Spleen (tissue), 11 donors: ENCODE measurements around the gene KIF26B. TPM values are rescaled to one million over a fixed set of nuclear protein-coding genes. Genes with fewer than 3 reads are reported as not detected.

ENCODE experiments used
- DNase-seq: peaks from one replicate; pipeline ENCODE4 v3.0.0-alpha.2; 2020
- H3K27ac ChIP-seq, 8 donors: fragments of 200-600 bp; sonication (generic) in 7 of 8; 1 replicate in 4 of 8; 2 replicates in 4 of 8; pipeline versions ENCODE4 v1.5.0 to v1.8.0; 2016 to 2021; ENCODE audit warnings: inconsistent platforms in 4 of 8, mild to moderate bottlenecking in 4 of 8, moderate library complexity in 1 of 8
- H3K27me3 ChIP-seq, 7 donors: fragments of 200-600 bp; sonication (generic) in 6 of 7; replicated peaks in 1 of 7; 1 replicate in 4 of 7; 2 replicates in 3 of 7; pipeline versions ENCODE4 v1.5.0 to v1.8.0; 2016 to 2021; ENCODE audit warnings: inconsistent platforms in 3 of 7, mild to moderate bottlenecking in 1 of 7
- H3K36me3 ChIP-seq, 6 donors: fragments of 200-600 bp; sonication (generic) in 5 of 6; 1 replicate in 4 of 6; 2 replicates in 2 of 6; pipeline versions ENCODE4 v1.5.0 to v1.8.0; 2016 to 2021; ENCODE audit warnings: inconsistent platforms in 2 of 6
- H3K4me1 ChIP-seq, 6 donors: fragments of 200-600 bp; sonication (generic) in 5 of 6; 1 replicate in 3 of 6; 2 replicates in 3 of 6; pipeline versions ENCODE4 v1.5.0 to v1.8.0; 2016 to 2021; ENCODE audit warnings: inconsistent platforms in 3 of 6
- H3K4me3 ChIP-seq, 8 donors: fragments of 200-600 bp; sonication (generic) in 7 of 8; 1 replicate in 4 of 8; 2 replicates in 4 of 8; pipeline versions ENCODE4 v1.5.0 to v1.8.0; 2016 to 2021; ENCODE audit warnings: inconsistent platforms in 4 of 8, mild to moderate bottlenecking in 4 of 8, moderate library complexity in 2 of 8
- H3K9me3 ChIP-seq, 8 donors: fragments of 200-600 bp; sonication (generic) in 7 of 8; 1 replicate in 4 of 8; 2 replicates in 4 of 8; pipeline versions ENCODE4 v1.5.0 to v1.8.0; 2016 to 2021; ENCODE audit warnings: inconsistent platforms in 4 of 8
- CTCF ChIP-seq, 11 experiments: fragments of 200-600 bp in 7 of 11; fragments of 450-650 bp in 4 of 11; sonication (generic) in 4 of 11; IDR thresholded peaks in 8 of 11; conservative IDR thresholded peaks in 3 of 11; 1 replicate in 7 of 11; 2 replicates in 4 of 11; pipeline versions ENCODE4 v1.4.0 to v1.8.0; 2016 to 2021; ENCODE audit warnings: antibody characterized with exemption in 11 of 11, inconsistent platforms in 4 of 11, mild to moderate bottlenecking in 1 of 11
- POLR2A ChIP-seq, 3 donors: fragments of 450-650 bp; IDR thresholded peaks; one replicate each; pipeline ENCODE4 v1.5.1; 2017; ENCODE audit warnings: antibody characterized with exemption in 3 of 3, mild to moderate bottlenecking in 1 of 3
- POLR2AphosphoS5 ChIP-seq, 3 donors: sonication (generic); formaldehyde crosslinking; IDR thresholded peaks; one replicate each; pipeline ENCODE4 v1.5.1; 2017; ENCODE audit warnings: antibody characterized with exemption in 3 of 3
- WGBS, 5 donors: extraction: QIAGEN DNeasy Blood & Tissue Kit in 3 of 5; methylation state at CpG; one replicate each; pipeline versions ENCODE4 v1.1.5 to v1.1.7; 2013 to 2018; 5-methylcytosine and 5-hydroxymethylcytosine counted together
- intact Hi-C: fragments of 100-400 bp; cut with DNase I; formaldehyde crosslinking; loops from one replicate; pipeline ENCODE4 v1.15.0; 2023; ENCODE audit warnings: low total_unique reads
- polyA plus RNA-seq, 3 donors: library from polyadenylated mRNA; stranded (reverse); fragments of 200-250 nt; gene quantifications; one replicate each; pipeline ENCODE4 v1.2.1, GENCODE V29; 2013
- total RNA-seq, 7 donors: library from RNA; depleted of rRNA in 3 of 7; stranded (reverse); fragments of >200 nt in 3 of 7; fragmentation: NEBNext Ultra II Directional in 4 of 7; extraction: Animal tissue kit (Norgen Biotek cat#: 25700) in 4 of 7; gene quantifications; one replicate each; pipeline versions ENCODE4 v1.1.0 to v1.2.1, GENCODE V29; 2016 to 2021
- donor health status: healthy with polysubstance abuse.
- donor health status: DM: no; HTN: no; CAD: no; lungs with moderate emphysema.
- donor health status: DM: no; HTN: no; CAD: no.
- donor health status: Bipolar disorder and iron deficiency.
- donor health status: healthy.
- donor health status: DM: no; HTN: no; CAD: no.
- donor health status: DM: yes; HTN: yes; CAD: no.

The KIF26B gene
- total and polyA plus RNA-seq, 10 donors = 0.07 to 4.5 (median 0.60) TPM; not detected in 1

DNA sequence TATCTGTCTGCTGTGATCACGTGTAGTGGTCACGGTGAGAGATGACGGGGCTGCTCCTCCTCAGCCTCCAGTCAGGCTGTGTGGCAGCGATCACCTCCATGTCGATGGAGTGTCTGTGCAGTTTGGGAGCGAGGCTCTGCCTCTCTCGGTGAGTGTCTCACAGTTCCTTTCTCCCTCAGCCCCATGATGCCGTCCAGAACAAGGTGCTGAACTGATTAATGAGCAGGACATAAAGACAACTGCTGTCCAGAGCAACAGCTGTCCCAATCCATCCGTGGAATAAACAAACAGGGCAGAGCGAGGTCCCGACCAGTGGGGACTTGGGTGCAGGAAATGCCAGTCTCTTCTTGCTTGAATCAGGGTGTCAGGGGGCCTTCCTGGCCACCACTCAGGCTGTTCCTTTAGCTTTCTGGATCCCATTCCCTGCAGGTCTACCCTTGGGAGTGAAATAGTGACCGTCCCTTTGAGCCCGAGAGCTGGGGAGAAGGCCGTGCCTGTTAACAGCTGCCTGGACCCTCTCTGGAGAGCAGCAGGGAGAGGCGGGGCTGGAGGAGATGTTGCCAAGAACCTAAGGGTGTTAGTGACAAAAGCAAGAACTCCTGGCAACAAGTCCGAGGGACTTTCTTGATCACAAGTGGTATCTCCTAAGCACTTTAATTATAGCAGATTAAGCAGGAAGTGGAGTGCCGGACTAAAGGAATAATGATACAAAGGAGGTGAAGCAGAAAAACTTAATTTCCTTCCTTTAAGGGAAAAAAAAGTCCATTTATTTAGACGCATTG, 443.9 kb downstream of the KIF26B start:
- no peaks in the 10 kb centered on the region for H3K36me3 ChIP-seq
- no peak overlapping the region for H3K4me3 ChIP-seq
- WGBS, 5 donors = 69 to 82% (median 77%) methylated on average over 17 to 18 of the region's 18 CpGs
- no peak for DNase-seq
- TF ChIP-seq POLR2AphosphoS5 (IDR thresholded peaks at IDR 0.05) = no peak
- no peak for TF ChIP-seq CTCF (IDR thresholded peaks at IDR 0.05 in 8 of 11, conservative IDR thresholded peaks at IDR 0.05 in 3 of 11)
- TF ChIP-seq POLR2A (IDR thresholded peaks at IDR 0.05) = no peak
- peaks cover 0 to 5% (median 0%) of the 10 kb centered on the region in 6 donors for H3K4me1 ChIP-seq
- peaks cover 0 to 4% (median 0%) of the 10 kb centered on the region in 7 donors for H3K27me3 ChIP-seq
- intact Hi-C loops = no loop called here
- peaks cover 0 to 8% (median 0%) of the 10 kb centered on the region in 8 donors for H3K9me3 ChIP-seq
- no peak overlapping the region for H3K27ac ChIP-seq

DNA sequence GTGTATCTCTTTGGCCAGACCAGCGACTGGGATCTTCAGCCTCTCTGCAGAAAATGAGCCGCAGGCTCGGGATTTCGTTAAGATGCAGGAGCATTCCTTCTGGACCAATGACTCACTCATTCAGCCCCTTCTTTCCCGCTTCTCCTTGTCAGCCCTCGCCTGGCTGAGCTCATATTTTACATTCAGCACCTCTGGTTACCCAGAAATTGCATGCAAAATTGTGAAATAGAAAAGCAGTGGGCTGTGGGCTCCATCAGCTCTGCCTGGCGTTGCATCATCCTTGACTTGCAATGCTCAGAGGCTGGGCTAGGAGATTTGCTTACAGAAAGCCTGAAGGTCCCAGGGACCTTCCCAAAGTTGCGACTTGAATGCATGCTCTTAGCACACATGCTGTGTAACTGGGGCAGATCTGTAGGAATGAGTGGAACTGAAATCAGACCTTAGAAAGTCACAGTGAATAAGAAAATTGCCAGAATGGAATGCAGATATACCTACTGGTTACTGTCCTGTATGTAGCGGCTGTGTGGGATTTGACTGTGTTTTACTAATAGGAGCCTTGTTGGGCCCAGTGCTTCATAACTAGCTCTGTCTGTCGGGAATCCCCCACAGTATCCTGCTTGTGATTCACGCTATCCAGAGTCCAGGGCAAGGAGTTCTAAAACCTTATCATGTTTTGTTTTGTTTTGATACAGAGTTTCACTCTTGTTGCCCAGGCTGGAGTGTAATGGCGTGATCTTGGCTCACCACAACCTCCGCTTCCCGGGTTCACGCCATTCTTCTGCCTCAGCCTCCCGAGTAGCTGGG, 444.8 kb downstream of the KIF26B start:
- H3K9me3 ChIP-seq = no peaks in the 10 kb centered on the region
- no peak overlapping the region for H3K27ac ChIP-seq
- TF ChIP-seq CTCF (IDR thresholded peaks at IDR 0.05 in 8 of 11, conservative IDR thresholded peaks at IDR 0.05 in 3 of 11) (no peak), POLR2A (IDR thresholded peaks at IDR 0.05) (no peak), POLR2AphosphoS5 (IDR thresholded peaks at IDR 0.05) (no peak)
- no peak for DNase-seq
- intact Hi-C loops = no loop called here
- 68 to 82% (median 77%) methylated on average over 16 of the region's 16 CpGs for WGBS, 5 donors
- H3K4me1 ChIP-seq = peaks cover 0 to 5% (median 0%) of the 10 kb centered on the region in 6 donors
- H3K36me3 ChIP-seq = no peaks in the 10 kb centered on the region
- no peak overlapping the region for H3K4me3 ChIP-seq
- H3K27me3 ChIP-seq = peaks cover 0 to 4% (median 0%) of the 10 kb centered on the region in 7 donors

DNA sequence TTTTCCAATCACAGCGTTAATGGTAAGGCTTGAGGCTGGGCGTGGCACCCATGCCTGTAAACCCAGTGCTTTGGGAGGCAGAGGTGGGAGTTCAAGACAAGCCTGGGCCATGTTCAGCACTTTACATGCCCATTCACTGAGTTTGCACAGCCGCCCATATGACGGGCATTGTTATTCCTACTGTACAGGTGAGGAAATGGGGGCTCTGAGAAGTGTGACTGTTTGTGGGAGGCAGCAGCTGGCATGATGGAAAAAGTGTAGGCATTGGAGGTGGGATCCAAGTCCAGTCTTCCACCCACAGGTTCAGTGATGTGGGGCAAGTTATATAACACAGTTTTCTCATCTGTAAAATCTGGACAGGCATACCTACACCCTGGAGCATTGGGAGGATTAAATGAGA, 445.9 kb downstream of the KIF26B start:
- no peak for DNase-seq
- WGBS, 5 donors = 90 to 94% (median 93%) methylated on average over 4 of the region's 4 CpGs
- Histone ChIP-seq H3K27ac (no peak overlapping the region), H3K4me3 (no peak overlapping the region), H3K27me3 (peaks cover 0 to 10% (median 0%) of the 10 kb centered on the region in 7 donors), H3K36me3 (no peaks in the 10 kb centered on the region), H3K4me1 (peaks cover 0 to 5% (median 0%) of the 10 kb centered on the region in 6 donors), H3K9me3 (no peaks in the 10 kb centered on the region)
- intact Hi-C loops = no loop called here
- TF ChIP-seq POLR2AphosphoS5 (IDR thresholded peaks at IDR 0.05) (no peak), POLR2A (IDR thresholded peaks at IDR 0.05) (no peak), CTCF (IDR thresholded peaks at IDR 0.05 in 8 of 11, conservative IDR thresholded peaks at IDR 0.05 in 3 of 11) (no peak)
